Tongue (tissue), 2 donors: Measurements from ENCODE around the gene GRB2. TPM values are rescaled to one million over a fixed set of nuclear protein-coding genes. Genes with fewer than 3 reads are reported as not detected.
"Not testable (repeated sequence)": the region's sequence is repeated elsewhere in the genome, so short reads cannot be mapped to it uniquely, and the experiment has no call there.

Source experiments
- DNase-seq: peaks from one replicate; pipeline ENCODE4 v3.0.0-alpha.2; 2015
- total RNA-seq: library from RNA; depleted of rRNA; stranded (reverse); fragments of >200 nt; gene quantifications from one replicate; pipeline ENCODE4 v1.2.3, GENCODE V29; 2014

GRB2 gene
- total RNA-seq = 99.6 TPM

DNA sequence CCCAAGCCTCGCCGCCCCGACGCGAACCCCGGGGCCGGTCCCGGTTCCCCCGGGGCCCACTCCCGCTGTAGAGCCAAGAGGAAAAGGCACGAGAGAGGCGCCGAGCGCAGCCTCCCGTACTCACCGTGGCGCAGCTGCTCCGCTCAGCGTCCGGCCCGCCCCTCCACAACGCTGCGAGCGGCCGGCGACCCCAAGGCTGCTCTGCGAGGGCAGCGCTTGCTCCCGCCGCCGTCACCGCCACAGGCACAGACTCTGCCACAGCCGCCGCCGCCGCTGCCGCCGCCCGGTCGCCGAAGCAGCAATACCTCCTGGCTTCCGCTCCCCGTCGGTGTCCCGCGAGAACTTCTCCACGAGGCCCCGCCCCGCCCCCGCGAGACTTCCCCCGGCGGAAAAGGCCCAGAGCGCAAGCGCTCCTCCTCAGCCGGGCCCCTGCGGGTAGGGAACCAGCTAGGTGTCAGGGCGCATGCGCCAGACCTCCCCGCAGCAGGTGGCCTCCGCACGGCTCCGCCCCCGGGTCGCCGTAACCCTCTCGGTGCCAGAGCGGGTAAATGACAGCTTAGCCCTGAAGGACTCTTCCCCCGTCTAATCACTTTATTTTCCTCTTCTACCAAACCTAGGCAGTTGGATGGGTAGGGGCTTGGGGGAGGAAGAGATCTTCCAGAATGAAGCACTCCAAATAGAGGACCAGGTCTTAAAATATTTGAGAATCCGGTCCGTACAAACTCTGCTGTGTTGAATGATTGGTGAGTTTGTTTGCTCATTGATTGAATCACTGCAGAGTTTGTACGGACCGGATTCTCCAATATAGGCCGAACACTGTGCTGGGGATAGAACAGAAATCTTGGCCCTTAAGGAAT, at the start of gene GRB2:
Gene GRB2 (minus strand): TSS at position 314 of the 857 bp plus-strand sequence. CDS start 12,050 bp downstream, outside the sequence.
- DNase-seq = peak; percentile 99

DNA sequence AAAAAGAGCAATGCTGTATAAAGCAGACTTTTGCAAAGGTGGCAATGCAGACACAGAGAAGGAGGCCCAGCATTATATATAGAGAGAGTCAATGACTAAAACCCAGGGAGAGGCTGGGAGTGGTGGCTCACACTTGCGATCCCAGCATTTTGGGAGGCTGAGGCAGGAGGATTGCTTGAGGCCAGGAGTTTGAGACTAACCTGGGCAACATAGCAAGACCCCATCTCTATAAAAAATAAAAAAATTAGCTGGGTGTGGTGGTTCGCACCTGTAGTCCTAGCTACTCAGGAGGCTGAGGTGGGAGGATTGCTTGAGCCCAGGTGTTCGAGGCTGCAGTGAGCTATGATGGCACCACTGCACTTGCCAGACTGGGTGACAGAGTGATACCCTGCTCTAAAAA, 49.2 kb upstream of the GRB2 start:
- DNase-seq = not testable (repeated sequence)

DNA sequence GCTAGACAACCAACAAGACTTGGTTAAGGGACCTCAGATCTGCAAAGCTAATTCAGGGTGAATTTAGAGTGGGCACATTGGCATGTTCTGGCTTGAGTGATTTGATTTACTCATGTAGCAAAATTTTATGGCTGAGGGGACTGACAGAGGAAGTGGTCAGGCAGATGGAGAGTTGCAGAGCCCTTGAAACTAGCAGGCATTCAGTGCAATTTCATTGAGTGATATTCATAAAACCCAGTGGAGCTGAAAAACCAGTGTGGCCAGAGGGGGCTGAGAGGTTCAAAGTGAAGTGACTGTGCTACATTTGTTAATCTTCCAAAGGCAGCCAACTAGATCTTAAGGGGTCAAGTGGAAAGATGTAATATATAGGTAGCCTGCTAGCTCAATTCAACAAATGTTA, 48.7 kb upstream of the GRB2 start:
- no peak for DNase-seq

- DNase-seq = no peak
These were observed 44.8 kb upstream of the GRB2 start for GRCh38 chr17:75450270-75450669.

GRCh38 chr17:75447951-75448856, 42.7 kb upstream of the GRB2 start:
- DNase-seq = no peak

DNA sequence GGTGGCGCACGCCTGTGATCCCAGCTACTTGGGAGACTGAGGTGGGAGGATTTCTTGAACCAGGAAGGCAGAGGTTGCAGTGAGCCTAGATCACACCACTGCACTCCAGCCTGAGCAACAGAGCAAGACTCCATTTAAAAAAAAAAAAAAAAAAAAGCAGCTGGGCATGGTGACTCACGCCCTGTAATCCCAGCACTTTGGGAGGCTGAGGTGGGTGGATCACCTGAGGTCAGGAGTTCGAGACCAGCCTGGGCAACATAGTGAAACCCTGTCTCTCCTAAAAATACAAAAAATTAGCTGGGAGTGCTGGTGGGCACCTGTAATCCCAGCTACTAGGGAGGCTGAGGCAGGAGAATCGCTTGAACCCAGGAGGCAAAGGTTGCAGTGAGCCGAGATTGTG, 40.4 kb upstream of the GRB2 start:
- not testable (repeated sequence) for DNase-seq

- DNase-seq = no peak
These were observed 39.8 kb upstream of the GRB2 start for GRCh38 chr17:75445296-75445695.

DNA sequence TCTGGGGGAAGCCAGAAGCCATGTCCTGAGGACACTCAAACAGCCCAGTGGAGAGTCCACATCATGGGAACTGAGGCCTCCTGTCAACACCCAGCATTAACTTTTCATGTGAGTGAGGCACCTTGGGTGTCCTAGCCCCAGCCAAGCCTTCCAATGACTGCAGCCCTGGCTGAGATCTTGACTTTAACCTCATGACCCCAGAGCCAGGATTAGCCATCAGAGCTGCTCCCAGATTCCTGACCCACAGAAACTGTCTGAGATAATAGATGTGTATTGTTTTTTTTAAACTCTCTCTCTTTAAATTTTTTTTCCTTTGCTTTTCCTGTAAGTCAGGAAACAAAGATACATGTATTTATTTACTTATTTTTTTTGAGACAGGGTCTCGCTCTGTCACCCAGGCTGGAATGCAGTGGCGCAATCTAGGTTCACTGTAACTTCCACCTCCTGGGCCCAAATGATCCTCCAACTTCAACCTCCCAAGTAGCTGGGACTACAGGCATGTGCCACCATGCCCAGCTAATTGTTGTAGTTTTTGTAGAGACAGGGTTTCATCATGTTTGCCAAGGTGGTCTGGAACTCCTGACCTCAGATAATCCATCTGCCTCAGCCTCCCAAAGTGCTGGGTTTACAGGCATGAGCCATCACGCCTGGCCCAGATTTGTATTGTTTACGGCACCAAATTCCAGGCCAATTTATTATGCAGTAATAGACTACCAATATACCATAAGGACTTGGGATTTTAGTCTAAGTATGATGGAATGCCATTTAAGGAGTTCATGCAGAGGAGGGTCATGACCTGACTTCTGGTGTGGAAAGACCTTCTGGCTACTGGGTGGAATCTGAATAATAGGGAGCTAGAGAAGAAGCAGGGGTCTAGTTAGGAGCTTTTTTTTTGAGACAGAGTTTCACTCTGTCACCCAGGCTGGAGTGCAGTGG, 37.0 kb upstream of the GRB2 start:
- DNase-seq = no peak

- no peak for DNase-seq
These were observed 35.4 kb upstream of the GRB2 start for GRCh38 chr17:75440738-75441448.

- DNase-seq = no peak
These were observed 33.8 kb upstream of the GRB2 start for GRCh38 chr17:75439287-75439686.

GRCh38 chr17:75437404-75437803, 31.9 kb upstream of the GRB2 start:
- not testable (repeated sequence) for DNase-seq

DNA sequence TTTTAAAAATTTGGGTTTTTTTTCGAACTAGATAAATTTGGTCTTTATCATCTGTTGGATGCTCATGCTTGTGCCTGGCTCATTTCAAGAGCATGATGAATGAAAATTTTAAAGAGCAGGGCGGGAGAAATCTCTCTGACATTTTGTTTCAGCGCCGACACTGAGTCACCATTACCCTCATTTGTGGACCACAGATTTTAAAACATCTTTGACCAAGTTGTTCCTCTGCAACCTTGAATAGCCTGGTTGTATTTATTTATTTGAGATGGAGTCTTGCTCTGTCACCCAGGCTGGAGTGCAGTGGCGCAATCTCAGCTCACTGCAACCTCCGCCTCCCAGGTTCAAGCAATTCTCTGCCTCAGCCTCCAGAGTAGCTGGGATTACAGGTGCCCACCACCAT, 29.0 kb upstream of the GRB2 start:
- not testable (repeated sequence) for DNase-seq

DNA sequence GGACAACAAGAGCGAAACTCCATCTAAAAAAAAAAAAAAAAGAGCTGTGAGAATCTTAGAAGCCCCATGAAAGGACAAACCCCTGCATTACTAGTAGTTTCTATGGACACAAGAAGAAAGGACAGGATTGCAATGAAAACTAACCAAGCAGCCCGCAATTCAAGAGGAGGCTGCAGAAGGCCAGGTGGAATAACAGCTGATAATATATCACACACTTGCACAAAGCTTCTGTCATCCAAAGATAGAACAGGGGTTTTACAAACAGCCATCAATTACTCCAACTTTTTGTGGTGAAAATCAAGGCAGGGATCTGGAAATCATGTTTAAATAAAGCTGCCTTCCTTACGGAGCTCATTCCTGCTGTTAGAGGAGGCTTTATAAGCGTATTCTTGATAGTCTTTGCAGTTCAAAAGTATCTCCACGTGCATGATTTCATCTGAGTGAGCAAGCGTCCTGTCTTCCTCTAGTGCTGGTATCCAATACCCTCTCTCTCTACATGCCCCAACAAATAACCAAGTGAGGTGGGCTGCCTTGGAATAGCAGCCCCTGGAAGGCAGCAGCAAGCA, 27.8 kb upstream of the GRB2 start:
- no peak for DNase-seq

GRCh38 chr17:75430159-75430974, 24.9 kb upstream of the GRB2 start:
- DNase-seq = peak; percentile 77

DNA sequence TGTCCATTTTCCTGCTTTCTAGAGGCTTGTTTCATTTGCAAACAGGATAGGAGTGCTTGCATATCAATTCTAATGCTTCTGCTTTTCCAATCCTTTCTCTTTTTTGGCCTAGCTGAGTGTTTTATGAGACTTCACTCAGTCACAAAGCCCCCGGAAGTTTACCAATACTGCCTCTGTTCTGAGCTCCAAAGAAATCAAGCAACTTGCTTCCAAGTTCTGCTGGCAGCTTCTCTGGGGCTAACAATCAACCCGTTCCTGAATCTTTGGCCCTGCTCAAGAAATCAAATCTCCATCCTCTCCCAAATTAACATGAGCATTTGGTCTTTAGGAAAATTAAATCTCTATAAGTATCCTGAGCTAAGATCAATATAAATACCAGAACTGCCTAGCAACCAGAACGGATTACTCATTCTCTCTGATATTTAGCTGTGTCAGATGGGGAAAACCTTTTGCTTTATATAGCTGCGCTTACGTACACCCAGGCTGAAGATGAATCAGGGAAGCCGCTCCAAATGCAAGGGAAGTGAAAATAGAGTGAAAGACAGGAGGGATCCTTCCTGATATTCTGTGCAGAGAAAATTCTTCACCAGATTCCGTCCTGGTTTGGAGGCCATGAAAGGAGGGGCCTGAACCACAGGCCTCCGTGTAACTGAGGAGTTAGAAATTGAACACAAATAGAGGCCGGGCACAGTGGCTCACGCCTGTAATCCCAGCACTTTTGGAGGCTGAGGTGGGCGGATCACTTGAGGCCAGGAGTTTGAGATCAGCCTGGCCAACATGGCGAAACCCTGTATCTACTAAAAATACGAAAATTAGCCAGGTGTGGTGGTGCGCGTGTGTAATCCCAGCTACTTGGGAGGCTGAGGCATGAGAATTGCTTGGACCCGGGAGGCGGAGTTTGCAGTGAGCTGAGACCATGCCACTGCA, 23.3 kb upstream of the GRB2 start:
- peak; percentile 81 for DNase-seq

GRCh38 chr17:75418531-75418930, 13.1 kb upstream of the GRB2 start:
- DNase-seq = no peak

GRCh38 chr17:75417054-75417580, 11.6 kb upstream of the GRB2 start:
- no peak for DNase-seq

DNA sequence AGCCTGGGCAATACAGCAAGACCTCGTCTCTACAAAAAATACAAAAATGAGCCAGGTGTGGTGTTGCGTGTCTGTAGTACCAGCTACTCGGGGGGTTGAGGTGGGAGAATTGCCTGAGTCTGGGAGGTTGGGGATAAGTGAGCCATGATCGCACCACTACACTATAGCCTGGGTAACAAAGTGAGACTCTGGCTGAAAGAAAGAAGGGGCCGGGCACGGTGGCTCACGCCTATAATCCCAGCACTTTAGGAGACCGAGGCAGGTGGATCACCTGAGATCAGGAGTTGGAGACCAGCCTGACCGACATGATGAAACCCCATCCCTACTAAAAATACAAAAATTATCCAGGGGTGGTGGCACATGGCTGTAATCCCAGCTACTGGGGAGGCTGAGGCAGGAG, 10.5 kb upstream of the GRB2 start:
- DNase-seq = no peak

- no peak for DNase-seq
These were observed 9.0 kb upstream of the GRB2 start for GRCh38 chr17:75414488-75414887.
